Glutamatergic neuron (in vitro differentiated cells): ENCODE measurements around the gene ZNRF3. TPM values are rescaled to one million over a fixed set of nuclear protein-coding genes. Genes with fewer than 3 reads are reported as not detected.
"Not testable (repeated sequence)": the region's sequence is repeated elsewhere in the genome, so short reads cannot be mapped to it uniquely, and the experiment has no call there.

Source experiments
- DNase-seq: peaks from one replicate; pipeline ENCODE4 v3.0.0; 2022
- H3K27ac Mint-ChIP-seq: one replicate; pipeline ENCODE4 v1.8.0; 2020; ENCODE audit warnings: mild to moderate bottlenecking, mixed read lengths, inconsistent platforms; ENCODE audit not compliant: unreplicated experiment
- H3K27me3 Mint-ChIP-seq: one replicate; pipeline ENCODE4 v1.8.0; 2020; ENCODE audit warnings: mild to moderate bottlenecking, moderate library complexity, mixed read lengths, inconsistent platforms; ENCODE audit not compliant: unreplicated experiment
- H3K36me3 Mint-ChIP-seq: one replicate; pipeline ENCODE4 v1.8.0; 2020; ENCODE audit warnings: mild to moderate bottlenecking, mixed read lengths, inconsistent platforms; ENCODE audit not compliant: unreplicated experiment
- H3K4me1 Mint-ChIP-seq: one replicate; pipeline ENCODE4 v1.8.0; 2020; ENCODE audit warnings: mild to moderate bottlenecking, low read depth, mixed read lengths, inconsistent platforms; ENCODE audit not compliant: unreplicated experiment
- H3K4me3 Mint-ChIP-seq: one replicate; pipeline ENCODE4 v1.8.0; 2020; ENCODE audit warnings: mild to moderate bottlenecking, mixed read lengths, inconsistent platforms; ENCODE audit not compliant: unreplicated experiment
- H3K9me3 Mint-ChIP-seq: one replicate; pipeline ENCODE4 v1.8.0; 2020; ENCODE audit warnings: mild to moderate bottlenecking, moderate library complexity, mixed read lengths, inconsistent platforms; ENCODE audit not compliant: unreplicated experiment
- total RNA-seq: library from RNA; stranded (reverse); fragmentation: NEBNext Ultra II Directional; extraction: Animal tissue kit (Norgen Biotek cat#: 25700); gene quantifications from one replicate; pipeline ENCODE4 v1.2.1, GENCODE V29; 2021; ENCODE audit not compliant: unreplicated experiment
- TF ChIP-seq, protein P1 (sequence below): fragments of 200-600 bp; sonication (generic); IDR thresholded peaks from one replicate; pipeline ENCODE4 v1.5.0; 2021; ENCODE audit not compliant: partially characterized antibody, unreplicated experiment

ZNRF3 gene
- total RNA-seq, 1 donor from 2014 or later, result 8.3 TPM

GRCh38 chr22:28907311-28908008 is 24.1 kb downstream of the ZNRF3 start:
- Mint-ChIP-seq H3K27ac (peak overlapping the region; percentile 96), H3K4me1 (peaks cover 50% of the 10 kb centered on the region), H3K9me3 (peaks cover 3% of the 10 kb centered on the region), H3K36me3 (no peaks in the 10 kb centered on the region), H3K4me3 (peak overlapping the region; percentile 77), H3K27me3 (peaks cover 4% of the 10 kb centered on the region)
- TF ChIP-seq, protein P1, sequence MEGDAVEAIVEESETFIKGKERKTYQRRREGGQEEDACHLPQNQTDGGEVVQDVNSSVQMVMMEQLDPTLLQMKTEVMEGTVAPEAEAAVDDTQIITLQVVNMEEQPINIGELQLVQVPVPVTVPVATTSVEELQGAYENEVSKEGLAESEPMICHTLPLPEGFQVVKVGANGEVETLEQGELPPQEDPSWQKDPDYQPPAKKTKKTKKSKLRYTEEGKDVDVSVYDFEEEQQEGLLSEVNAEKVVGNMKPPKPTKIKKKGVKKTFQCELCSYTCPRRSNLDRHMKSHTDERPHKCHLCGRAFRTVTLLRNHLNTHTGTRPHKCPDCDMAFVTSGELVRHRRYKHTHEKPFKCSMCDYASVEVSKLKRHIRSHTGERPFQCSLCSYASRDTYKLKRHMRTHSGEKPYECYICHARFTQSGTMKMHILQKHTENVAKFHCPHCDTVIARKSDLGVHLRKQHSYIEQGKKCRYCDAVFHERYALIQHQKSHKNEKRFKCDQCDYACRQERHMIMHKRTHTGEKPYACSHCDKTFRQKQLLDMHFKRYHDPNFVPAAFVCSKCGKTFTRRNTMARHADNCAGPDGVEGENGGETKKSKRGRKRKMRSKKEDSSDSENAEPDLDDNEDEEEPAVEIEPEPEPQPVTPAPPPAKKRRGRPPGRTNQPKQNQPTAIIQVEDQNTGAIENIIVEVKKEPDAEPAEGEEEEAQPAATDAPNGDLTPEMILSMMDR, result no peak
- DNase-seq, result peak; percentile 59

- not testable (repeated sequence) for DNase-seq, H3K4me3 Mint-ChIP-seq, H3K36me3 Mint-ChIP-seq, H3K27me3 Mint-ChIP-seq, H3K27ac Mint-ChIP-seq, H3K9me3 Mint-ChIP-seq
- peaks cover 42% of the 10 kb centered on the region for H3K4me1 Mint-ChIP-seq
Observed at GRCh38 chr22:28908810-28909209, 25.4 kb downstream of the ZNRF3 start.

DNA sequence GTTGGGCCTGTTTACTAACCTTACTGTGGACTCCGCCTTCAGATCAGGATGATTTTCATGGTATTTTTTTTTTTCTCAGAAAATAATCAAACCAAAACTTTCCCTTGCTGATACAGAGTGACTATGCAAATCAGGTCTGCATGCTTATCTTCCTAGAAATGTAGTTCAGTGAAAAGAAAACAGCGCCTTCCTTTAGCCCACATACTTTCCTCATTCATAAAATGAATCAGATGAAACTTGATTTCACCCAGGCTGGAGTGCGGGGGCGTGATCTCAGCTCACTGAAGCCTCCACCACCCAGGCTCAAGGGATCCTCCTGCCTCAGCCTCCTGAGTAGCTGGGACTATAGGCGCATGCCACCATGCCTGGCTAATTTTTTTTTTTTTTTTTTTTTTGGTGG is 26.0 kb downstream of the ZNRF3 start:
- H3K27ac Mint-ChIP-seq, result no peak overlapping the region
- peaks cover 3% of the 10 kb centered on the region for H3K9me3 Mint-ChIP-seq
- TF ChIP-seq, protein P1, result no peak
- DNase-seq, result no peak
- H3K36me3 Mint-ChIP-seq, result no peaks in the 10 kb centered on the region
- no peak overlapping the region for H3K4me3 Mint-ChIP-seq
- H3K4me1 Mint-ChIP-seq, result peaks cover 41% of the 10 kb centered on the region
- H3K27me3 Mint-ChIP-seq, result peaks cover 4% of the 10 kb centered on the region

DNA sequence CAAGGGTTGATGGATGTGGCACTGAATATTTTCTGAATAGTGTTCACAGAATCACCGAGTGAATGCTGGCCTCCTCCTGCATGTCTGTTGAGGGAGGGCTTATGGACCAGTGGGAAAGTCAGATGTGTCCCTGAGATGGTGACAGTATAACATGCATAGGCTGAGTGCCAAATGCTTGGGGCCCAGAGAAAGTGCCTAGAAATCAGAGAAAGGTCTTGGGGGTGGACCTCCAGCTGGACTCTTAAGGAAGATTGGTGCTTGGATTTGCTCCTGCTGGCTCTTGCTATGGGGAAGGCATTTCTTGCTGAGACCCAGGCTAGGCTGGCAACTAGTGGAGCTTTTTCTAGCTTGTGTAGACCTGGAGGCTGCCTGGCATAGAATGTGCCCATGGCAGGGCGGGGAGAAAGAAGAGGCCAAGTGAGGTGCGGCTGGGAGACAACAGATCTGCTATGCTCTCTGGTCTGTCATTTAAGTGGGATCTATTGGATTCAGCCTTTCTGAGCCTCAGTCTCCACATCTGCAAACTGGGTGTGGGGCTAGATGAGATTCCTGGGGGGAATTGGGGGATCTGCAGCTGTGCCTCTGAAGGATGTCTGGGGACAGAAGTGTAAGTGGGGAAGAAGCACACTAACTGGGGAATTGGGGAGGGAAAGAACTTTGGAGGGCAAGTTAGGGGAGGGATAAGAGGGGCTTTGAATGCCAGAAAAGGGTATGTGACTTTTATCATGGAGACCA is 27.4 kb downstream of the ZNRF3 start:
- TF ChIP-seq, protein P1, result no peak
- Mint-ChIP-seq H3K4me3 (no peak overlapping the region), H3K4me1 (peaks cover 37% of the 10 kb centered on the region)

DNA sequence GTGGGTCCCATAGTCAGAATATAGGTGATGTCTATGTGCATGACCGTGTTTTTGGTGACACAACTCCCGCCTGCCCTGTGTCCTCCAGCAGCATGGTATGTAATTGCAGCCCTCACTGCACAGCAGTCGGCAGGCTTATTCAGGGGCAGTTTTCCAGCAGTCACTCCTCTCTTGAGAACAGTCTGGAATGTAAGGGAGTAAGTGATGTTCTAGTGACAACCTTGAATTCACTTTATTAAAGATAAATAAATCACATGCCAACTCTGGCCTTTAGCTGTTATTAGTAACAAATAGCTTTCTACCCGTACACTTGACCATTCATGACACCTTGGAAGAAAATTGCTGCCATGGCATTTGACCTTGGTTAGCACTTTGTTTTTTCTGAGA is 27.9 kb downstream of the ZNRF3 start:
- Mint-ChIP-seq H3K9me3 (peaks cover 3% of the 10 kb centered on the region), H3K36me3 (no peaks in the 10 kb centered on the region), H3K4me3 (no peak overlapping the region), H3K27me3 (peaks cover 4% of the 10 kb centered on the region), H3K27ac (no peak overlapping the region), H3K4me1 (peaks cover 35% of the 10 kb centered on the region)
- DNase-seq, result no peak
- TF ChIP-seq, protein P1, result no peak

More for the DNA sequence above, 27.4 kb downstream of the ZNRF3 start:
- H3K27ac Mint-ChIP-seq, result no peak overlapping the region
- H3K36me3 Mint-ChIP-seq, result no peaks in the 10 kb centered on the region
- H3K27me3 Mint-ChIP-seq, result peaks cover 4% of the 10 kb centered on the region
- H3K9me3 Mint-ChIP-seq, result peaks cover 3% of the 10 kb centered on the region
- no peak for DNase-seq
